GM19193 (cell line): Measurements from ENCODE around the gene MROH7.

Experiments
- POLR2A ChIP-seq: IDR thresholded peaks from 4 replicates; pipeline ENCODE4 v1.6.1; 2011; ENCODE audit not compliant: insufficient read depth, insufficient read length; ENCODE audit errors: extremely low read depth

MROH7 gene

GRCh38 chr1:54606096-54606989 lies 35.2 kb upstream of the MROH7 start:
- no peak for TF ChIP-seq POLR2A

GRCh38 chr1:54606990-54607325 lies 34.6 kb upstream of the MROH7 start:
- no peak for TF ChIP-seq POLR2A

GRCh38 chr1:54607821-54608565 lies 33.6 kb upstream of the MROH7 start:
- TF ChIP-seq POLR2A: no peak

- TF ChIP-seq POLR2A: no peak
Measured at GRCh38 chr1:54608566-54609230, 32.9 kb upstream of the MROH7 start.

- no peak for TF ChIP-seq POLR2A
Measured at GRCh38 chr1:54609301-54609921, 32.2 kb upstream of the MROH7 start.

- no peak for TF ChIP-seq POLR2A
Measured at GRCh38 chr1:54610048-54610447, 31.5 kb upstream of the MROH7 start.

GRCh38 chr1:54610601-54611580 lies 30.7 kb upstream of the MROH7 start:
- TF ChIP-seq POLR2A: no peak

GRCh38 chr1:54611621-54612020 lies 30.0 kb upstream of the MROH7 start:
- no peak for TF ChIP-seq POLR2A

GRCh38 chr1:54614024-54614423 lies 27.6 kb upstream of the MROH7 start:
- TF ChIP-seq POLR2A: no peak

GRCh38 chr1:54614563-54614962 lies 27.0 kb upstream of the MROH7 start:
- TF ChIP-seq POLR2A: no peak

- no peak for TF ChIP-seq POLR2A
Measured at GRCh38 chr1:54615531-54616279, 25.9 kb upstream of the MROH7 start.

- no peak for TF ChIP-seq POLR2A
Measured at GRCh38 chr1:54619749-54620148, 21.8 kb upstream of the MROH7 start.
